ENCODE measurements around the gene CDYL.
"Not testable (repeated sequence)": the region's sequence is repeated elsewhere in the genome, so short reads cannot be mapped to it uniquely, and the experiment has no call there.

GRCh38 chr6:4852186-4852585 lies 76.0 kb downstream of the CDYL start:
- not testable (repeated sequence) for TF ChIP-seq POLR2A, CTCF, POLR2AphosphoS5, EP300 (IDR thresholded peaks at IDR 0.05)
